Loucy (cell line): ENCODE results near the gene ETHE1.

Experiments used
- EZH2phosphoT487 ChIP-seq: fragments of 200-600 bp; IDR thresholded peaks from 2 replicates; pipeline ENCODE4 v1.6.1; 2018; ENCODE audit warnings: antibody characterized with exemption, mild to moderate bottlenecking, moderate library complexity, borderline replicate concordance
- TF ChIP-seq, protein P1 (sequence below): fragments of 200-600 bp; sonication (generic); conservative IDR thresholded peaks from 2 replicates; pipeline ENCODE4 v1.5.1; 2014; ENCODE audit warnings: mild to moderate bottlenecking, antibody characterized with exemption, low read length

GRCh38 chr19:43468354-43469159 is 58.4 kb downstream of the ETHE1 start:
- TF ChIP-seq, protein P1, sequence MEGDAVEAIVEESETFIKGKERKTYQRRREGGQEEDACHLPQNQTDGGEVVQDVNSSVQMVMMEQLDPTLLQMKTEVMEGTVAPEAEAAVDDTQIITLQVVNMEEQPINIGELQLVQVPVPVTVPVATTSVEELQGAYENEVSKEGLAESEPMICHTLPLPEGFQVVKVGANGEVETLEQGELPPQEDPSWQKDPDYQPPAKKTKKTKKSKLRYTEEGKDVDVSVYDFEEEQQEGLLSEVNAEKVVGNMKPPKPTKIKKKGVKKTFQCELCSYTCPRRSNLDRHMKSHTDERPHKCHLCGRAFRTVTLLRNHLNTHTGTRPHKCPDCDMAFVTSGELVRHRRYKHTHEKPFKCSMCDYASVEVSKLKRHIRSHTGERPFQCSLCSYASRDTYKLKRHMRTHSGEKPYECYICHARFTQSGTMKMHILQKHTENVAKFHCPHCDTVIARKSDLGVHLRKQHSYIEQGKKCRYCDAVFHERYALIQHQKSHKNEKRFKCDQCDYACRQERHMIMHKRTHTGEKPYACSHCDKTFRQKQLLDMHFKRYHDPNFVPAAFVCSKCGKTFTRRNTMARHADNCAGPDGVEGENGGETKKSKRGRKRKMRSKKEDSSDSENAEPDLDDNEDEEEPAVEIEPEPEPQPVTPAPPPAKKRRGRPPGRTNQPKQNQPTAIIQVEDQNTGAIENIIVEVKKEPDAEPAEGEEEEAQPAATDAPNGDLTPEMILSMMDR: no peak
- TF ChIP-seq EZH2phosphoT487: no peak
